T1000 (cell line): Measurements from ENCODE around the gene BTG1.

Experiments
- DNase-seq: peaks from one replicate; lab custom pipeline; 2025; ENCODE audit warnings: mixed read lengths; lab: John Stamatoyannopoulos, UW

BTG1 gene, protein sequence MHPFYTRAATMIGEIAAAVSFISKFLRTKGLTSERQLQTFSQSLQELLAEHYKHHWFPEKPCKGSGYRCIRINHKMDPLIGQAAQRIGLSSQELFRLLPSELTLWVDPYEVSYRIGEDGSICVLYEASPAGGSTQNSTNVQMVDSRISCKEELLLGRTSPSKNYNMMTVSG

GRCh38 chr12:92145731-92146496 is at the start of gene BTG1:
TSS of gene BTG1 (minus strand) at chr12:92145846. CDS start at chr12:92145535, 311 bp downstream.
- DNase-seq: peak; percentile 100

GRCh38 chr12:92194561-92194960 is 48.9 kb upstream of the BTG1 start:
- DNase-seq: no peak

GRCh38 chr12:92193846-92194245 is 48.2 kb upstream of the BTG1 start:
- DNase-seq: no peak

GRCh38 chr12:92193063-92193462 is 47.4 kb upstream of the BTG1 start:
- no peak for DNase-seq

- no peak for DNase-seq
These were observed 46.7 kb upstream of the BTG1 start for GRCh38 chr12:92192360-92192759.

- DNase-seq: no peak
These were observed 45.4 kb upstream of the BTG1 start for GRCh38 chr12:92191061-92191460.

- DNase-seq: no peak
These were observed 43.0 kb upstream of the BTG1 start for GRCh38 chr12:92188517-92189188.

DNA sequence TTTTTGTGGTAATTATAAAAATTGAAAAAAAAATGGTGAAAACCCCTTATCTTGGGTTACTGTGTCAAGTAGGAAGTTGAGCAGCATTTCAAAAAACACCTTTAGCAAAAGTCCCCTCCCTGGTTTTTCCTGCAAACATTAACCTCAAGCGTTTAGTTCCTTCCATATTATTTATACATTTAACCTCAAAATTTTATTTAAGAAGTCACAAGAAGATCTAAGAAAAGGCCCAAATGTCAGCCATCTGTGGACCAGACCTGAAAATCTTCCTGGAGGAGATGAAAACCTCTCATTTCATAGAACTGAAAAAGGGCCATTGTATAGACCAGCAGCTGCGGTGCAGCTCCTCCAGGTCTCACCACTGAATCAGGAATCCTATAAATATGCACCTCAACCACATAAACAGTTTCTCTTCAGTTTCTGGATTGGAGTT is 40.4 kb upstream of the BTG1 start:
- no peak for DNase-seq

GRCh38 chr12:92185052-92185451 is 39.4 kb upstream of the BTG1 start:
- no peak for DNase-seq

DNA sequence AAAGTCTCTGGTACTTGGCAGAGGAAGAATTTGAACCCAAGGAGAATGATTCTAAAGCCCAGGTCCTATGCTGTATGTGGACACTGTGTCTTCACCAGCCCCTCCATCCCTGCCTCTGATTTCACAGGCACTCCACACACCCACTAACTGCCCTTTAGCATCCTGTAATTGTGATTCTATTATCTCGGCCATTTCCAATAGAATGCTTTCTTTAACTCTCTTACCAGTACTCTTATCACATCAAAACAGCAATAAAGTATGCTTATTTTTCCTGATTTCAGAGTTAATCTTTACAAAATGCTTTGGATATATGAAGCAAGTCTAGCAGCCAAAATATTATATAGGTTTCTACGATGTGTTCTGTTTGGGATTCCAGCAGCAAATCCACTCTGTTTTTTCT is 37.9 kb upstream of the BTG1 start:
- DNase-seq: no peak

- no peak for DNase-seq
These were observed 32.7 kb upstream of the BTG1 start for GRCh38 chr12:92178340-92178739.

DNA sequence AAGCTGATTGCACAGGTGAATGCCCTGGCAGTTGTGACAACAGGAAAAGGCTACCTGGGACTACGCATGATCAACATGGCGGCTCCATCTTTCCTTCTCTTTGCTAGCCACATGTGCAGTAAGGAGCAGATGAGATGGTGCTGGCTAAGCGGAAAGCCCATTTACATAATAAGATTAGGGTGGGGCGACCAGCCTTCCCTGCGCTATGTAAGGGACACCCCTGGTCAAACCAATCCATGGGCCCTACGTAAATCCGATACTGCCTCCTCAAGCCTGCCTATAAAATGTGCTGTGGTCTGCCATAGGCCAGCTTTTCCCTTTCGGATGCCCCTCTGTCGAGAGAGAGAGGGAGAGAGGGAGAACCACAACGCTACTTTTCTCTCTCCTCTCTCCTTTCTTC is 31.0 kb upstream of the BTG1 start:
- no peak for DNase-seq

DNA sequence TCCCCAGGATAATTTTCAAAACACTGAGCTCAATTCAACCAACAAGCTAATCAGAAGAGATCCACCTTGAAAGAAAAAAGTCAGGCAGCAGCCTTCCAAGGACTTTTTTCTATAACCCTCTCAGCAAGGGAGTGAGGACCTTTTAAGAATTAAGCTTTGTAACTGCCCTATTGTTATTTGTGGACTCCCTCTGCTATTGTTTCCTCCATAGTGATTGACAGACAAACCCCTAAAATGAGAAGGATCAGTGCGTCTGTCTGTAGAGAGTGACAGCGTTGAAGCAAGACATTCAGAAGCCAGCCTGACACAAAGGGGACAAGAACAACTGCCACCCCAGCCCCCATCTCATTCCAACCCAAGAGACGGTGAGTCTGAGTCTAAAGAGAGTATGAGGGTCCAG is 30.3 kb upstream of the BTG1 start:
- no peak for DNase-seq

GRCh38 chr12:92170050-92170449 is 24.4 kb upstream of the BTG1 start:
- DNase-seq: no peak

- no peak for DNase-seq
These were observed 21.4 kb upstream of the BTG1 start for GRCh38 chr12:92167075-92167474.

- DNase-seq: no peak
These were observed 19.1 kb upstream of the BTG1 start for GRCh38 chr12:92164712-92165111.

- no peak for DNase-seq
These were observed 16.4 kb upstream of the BTG1 start for GRCh38 chr12:92162079-92162478.

DNA sequence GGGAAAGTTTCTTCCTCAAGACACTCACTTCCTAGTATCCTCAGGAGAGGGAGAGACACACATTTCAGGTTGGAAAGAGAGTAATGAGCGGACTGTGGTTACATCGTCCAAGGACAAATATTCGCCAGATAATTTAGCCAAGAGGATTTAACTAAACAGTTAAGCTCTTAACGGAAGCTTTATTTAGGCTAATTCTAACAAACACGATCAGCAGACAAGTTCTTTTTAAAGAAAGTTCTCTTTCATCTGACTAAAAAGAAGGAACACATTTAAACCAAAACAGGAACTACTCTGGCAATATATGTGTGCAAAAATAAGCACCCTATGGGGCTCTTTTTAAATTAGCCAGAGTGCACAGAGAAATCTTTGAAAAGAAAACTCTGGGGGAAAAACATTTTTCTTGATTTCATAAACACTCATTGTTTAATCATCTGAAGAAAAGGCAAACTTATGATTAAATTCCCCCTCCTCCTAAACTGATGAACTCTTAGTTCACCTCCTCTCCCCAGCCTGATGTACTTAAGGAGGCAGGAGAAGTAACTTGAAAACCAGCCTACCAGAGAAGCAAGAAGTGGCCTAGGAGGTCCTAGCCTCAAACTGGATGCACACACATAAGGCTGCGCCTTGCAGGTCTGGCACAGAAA is 13.3 kb upstream of the BTG1 start:
- no peak for DNase-seq

DNA sequence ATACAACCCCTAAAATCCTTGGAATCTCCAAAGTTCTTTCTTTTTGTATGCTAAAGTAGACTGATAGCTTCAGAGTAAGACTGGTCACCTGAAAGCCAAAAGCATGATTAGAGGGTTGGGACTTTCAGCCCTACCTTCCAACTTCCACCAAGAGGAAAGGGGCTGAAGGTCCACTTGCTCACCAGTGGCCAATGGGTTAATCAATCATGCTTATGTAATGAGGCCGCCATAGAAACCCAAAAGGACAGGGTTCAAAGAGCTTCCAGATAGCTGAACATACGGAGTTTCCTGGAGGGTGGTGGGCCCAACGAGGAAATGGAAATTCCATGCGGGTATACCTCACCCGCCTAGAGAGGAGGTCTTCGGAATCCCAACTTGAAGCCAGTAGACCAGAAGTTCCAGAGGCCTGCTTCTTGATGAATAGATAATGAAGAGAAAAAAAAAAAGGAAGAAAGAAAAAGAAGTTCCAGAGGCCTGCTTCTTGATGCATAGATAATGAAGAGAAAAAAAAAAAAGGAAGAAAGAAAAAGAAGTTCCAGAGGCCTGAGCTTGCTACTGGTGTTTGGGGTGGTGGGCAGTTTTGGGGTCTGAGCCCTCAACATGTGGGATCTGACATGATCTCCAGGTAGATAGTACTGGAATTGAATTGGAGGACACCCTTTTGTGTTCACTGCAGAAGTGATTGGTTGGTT is 11.2 kb upstream of the BTG1 start:
- no peak for DNase-seq

- no peak for DNase-seq
These were observed 10.5 kb upstream of the BTG1 start for GRCh38 chr12:92156139-92156538.

GRCh38 chr12:92155733-92156132 is 10.1 kb upstream of the BTG1 start:
- DNase-seq: no peak

- no peak for DNase-seq
These were observed 6.3 kb upstream of the BTG1 start for GRCh38 chr12:92151916-92152315.
